T-helper 1 cell treated with Interleukin-12 subunit alpha and Interleukin-12 subunit beta and Interleukin-4 antibody, amounts not matched to agents 30 ng/mL and 1 ng/mL, for 36 hours (primary cell): ENCODE data around the gene OTOR. TPM values are rescaled to one million over a fixed set of nuclear protein-coding genes. Genes with fewer than 3 reads are reported as not detected.

Experiments used
- intact Hi-C: fragments of 100-400 bp; cut with micrococcal nuclease; formaldehyde crosslinking; loops from one replicate; pipeline ENCODE4 v1.15.1; 2024
- total RNA-seq: library from RNA; stranded (reverse); gene quantifications from 2 replicates; pipeline ENCODE4 v1.2.3, GENCODE V29; 2022

The OTOR gene, protein sequence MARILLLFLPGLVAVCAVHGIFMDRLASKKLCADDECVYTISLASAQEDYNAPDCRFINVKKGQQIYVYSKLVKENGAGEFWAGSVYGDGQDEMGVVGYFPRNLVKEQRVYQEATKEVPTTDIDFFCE
- not detected in 2 replicates for total RNA-seq

DNA sequence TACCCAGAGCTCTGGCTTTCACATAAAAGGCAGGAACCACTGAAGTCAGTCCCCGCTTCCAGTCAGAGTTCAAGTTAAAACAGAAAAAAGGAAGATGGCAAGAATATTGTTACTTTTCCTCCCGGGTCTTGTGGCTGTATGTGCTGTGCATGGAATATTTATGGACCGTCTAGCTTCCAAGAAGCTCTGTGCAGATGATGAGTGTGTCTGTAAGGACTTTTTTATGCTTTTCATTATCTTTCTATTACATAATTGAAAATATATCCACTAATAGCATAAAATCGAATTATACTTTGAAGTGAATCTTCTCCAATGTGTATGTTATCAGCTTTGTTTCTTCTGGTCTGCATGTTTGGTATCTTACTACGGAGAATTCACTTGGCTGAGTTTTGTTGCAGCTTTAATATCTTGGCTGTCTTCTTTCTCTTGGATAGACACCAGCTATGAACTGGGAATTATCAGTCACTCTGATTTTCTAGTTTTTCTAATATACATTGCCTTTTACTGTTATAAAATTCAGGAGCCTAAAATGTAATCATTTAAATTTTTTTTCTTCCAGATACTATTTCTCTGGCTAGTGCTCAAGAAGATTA, at the start of gene OTOR:
Gene OTOR, plus strand, starts transcription at position 51 of the 593 bp plus-strand sequence. Its CDS starts 44 bp downstream, at position 95.
- intact Hi-C loops, result no loop called here

DNA sequence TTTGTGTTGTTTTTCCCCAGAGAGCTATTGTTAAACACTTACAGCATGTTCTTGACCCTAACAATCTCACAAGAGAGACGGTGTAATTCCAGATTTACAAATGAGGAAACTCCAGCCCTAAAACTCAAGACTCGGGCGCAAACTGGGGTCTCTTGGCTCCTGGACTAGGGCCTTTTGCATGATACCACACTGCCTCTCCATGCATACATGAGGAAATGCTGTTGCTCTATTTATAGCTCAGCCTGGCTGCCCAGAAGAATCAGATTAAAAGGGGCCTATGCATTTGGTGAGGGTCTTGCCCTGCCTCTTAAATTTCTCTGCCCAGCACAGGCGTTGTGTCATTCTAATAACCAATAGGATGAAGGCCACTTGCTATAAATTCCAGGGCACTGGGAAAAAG, 48.9 kb upstream of the OTOR start:
- intact Hi-C loops, result no loop called here

DNA sequence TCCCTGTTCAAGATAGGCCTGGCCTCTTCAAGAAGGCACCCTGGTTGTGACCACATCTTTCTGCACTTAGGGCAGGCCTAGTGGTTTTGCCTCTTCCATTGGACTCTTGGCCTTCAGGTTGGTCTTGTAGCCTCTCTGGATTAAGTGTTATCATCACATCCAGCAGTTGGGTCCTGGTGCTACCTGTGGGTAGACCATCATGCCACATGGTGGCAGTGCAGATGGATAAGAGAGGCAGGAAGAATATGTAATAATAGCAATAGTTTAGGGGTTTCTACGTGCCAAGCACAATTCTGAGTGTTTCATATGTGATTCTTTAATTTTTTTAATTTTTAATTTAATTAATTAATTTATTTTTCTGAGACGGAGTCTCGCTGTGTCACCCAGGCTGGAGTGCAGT, 46.9 kb upstream of the OTOR start:
- intact Hi-C loops, result loop anchor here (1.0 kb wide), 2 partner anchors 60 to 120 kb away; no protein-coding TSS in a partner anchor

DNA sequence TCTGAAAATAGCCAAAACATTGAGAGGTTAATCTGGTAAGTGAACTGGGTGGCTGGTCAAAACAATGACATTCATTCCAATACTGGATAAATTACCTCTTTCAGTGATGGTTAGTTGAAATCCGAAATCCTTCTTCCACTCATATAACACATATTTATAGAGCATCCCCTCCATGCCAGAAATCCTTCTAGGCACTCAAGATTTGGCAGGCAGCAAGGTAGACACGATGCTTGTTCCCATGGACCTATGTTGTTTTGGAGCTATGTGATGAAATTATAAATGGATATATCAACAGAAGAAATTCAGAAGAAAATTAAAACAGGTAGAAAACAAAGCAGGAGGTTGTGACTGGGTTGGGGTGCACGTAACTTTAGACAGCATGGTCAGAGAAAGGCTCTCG, 44.6 kb upstream of the OTOR start:
- intact Hi-C loops, result no loop called here

DNA sequence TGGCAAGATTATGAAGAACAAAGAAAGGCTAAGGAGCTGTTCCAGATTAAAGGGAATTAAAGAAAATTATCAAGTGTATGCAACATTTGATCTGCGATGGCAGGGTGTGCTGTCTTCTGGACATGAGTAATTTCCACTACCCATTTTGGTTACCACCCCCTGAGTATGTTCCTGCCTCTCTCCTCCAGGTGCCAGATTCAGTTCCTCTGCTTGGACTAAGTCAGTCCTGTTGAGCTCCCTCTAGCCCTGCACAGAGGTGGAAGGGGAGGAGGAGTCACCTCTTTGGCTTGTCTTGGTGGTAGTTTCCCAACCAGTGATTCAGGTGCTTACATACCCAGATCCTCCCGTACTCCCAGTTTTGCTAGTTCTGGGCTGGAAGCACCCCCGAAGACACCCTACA, 40.5 kb upstream of the OTOR start:
- intact Hi-C loops, result no loop called here

DNA sequence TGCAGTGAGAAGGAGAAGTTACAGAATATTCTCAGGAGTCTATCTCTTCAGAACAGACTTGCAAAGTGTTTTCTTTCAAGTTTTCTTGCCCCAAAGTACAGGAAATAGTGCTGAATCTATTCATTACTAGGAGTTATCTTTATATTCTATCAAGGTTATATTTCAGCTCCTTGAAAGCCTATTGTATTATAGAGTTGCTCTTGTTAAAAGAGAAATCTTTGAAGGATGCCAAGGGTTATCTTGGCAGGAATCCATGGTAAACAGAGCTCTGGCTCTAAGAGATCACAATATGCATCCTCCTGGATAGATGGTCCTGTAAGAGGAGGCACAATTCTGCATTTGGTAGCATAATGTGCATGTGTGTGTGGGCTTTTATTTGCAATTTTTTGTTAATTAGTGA, 39.6 kb upstream of the OTOR start:
- intact Hi-C loops, result loop anchor here (1.0 kb wide), 2 partner anchors 22 to 133 kb away; partner anchors contain the start of gene SNRPB2

DNA sequence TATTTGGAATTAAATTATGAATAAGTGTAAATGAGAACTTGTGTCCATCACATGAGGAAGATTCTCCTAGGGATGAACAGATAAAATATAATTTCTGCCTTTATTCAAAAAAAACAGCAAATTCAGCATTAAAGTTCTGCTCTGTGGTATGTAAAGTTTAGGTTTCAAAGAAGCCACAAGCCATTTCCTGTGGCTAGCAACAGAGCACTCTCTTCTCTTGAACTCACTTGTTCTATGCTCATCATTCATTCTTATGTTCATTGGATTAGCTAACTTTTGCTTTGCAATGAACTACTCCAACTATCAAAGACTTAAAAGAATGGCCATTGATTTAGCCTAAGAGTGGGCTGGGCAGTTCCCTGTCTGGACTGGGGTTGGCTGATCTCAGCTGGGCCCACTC, 39.1 kb upstream of the OTOR start:
- intact Hi-C loops, result loop anchor here (1.0 kb wide), 2 partner anchors 21 to 134 kb away; partner anchors contain the start of gene SNRPB2

DNA sequence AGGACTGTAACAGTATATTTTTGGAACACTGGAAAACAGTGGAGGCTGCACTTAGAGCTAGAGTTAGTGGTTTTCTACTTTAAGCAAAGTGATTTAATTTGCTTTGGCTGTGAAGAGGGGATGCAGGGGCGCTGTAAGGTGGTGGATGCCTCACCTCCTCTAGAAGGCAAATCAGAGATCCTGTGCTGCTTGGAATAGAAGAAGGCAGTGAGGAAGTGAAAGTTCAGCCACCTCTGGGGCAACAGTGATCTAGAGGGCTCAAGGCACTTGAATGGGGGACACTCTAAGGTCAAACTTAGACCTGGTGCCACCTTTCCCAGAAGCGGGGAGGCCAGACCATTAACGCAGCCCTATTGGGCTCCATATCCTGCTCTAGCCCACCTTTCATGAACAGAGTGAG, 37.4 kb upstream of the OTOR start:
- intact Hi-C loops, result no loop called here

DNA sequence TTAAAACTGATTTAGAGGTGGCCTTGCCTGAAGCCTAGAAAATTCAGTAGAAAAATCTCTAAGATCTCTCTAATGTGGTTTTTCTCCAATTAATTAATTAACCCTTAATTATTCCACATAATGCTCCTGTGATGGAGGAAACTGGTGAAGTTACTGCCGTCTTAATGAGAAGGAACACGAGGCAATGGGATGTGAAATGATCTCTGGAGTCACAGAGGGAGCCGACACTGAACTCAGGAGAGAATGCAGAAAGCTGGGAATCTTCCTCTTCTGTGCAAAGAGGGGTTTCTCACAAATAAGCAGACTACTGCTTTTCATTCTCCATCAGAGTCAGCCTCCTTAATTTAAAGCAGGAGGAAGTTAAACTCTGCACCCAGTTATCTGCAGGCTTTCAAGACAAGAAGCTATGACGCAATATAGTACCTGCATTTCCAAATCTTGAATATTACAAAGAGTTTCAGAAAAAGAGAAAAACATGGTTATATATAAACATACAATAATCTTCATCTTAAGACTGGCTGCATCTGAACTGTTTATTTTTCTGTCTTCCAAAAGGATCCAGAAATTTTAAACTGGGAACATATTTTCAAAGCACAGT, 36.4 kb upstream of the OTOR start:
- intact Hi-C loops, result no loop called here

DNA sequence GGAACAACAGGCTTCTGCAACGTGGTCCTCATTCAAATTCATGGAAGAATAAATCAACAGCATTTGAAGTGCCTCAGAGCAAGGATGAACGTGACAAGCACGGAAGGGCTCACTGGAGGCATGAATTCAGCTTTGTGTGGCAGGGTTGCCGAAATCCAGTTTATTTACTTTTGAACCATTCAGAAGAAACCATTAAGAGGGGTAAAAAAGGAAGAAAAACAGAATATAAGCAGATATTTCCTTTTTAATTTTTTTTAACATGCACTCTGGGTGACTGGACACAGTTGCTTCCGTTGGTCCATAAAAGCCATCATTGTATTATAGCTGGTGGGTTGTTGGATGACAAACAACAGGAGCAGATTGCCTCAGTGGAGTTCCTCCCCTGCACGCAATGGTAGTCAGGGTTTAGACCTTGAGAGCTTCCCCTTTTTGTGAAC, 35.6 kb upstream of the OTOR start:
- intact Hi-C loops, result no loop called here

DNA sequence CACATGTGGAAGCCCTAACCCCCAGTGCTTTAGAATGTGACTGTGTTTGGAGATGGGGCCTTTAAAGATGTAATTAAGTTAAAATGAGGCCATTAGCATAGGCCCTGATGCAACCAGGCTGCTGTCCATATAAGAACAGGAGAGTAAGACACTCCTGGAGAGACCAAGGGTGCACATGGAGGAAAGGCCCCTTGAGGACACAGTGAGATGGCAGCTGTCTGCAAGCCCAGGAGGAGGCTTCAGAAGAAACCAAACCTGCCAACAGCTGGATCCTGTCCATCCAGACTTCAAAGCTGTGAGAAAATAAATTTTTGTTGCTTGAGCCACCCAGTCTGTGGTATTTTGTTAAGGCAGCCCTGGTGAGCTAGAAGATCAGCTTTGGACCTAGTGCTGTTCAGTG, 35.1 kb upstream of the OTOR start:
- intact Hi-C loops, result no loop called here

DNA sequence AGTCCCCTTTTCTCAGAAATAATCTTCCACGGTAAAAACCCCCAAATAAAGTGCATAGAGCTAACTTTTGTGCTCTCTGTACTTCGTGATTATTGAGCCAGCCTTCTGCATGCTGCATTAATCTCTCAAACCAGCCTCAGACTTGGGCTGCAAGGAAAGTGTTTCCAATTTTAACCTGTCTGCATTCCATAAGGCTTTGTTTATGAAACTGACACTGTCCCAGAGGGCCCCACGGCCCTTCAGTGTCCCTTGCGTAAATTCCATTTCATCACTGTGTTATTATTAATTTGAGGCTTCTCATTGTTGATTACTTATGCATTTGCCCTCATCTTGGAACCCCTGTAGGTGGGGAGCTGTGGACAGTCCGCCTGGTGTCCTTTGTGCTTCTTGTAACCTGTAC, 33.9 kb upstream of the OTOR start:
- intact Hi-C loops, result no loop called here

DNA sequence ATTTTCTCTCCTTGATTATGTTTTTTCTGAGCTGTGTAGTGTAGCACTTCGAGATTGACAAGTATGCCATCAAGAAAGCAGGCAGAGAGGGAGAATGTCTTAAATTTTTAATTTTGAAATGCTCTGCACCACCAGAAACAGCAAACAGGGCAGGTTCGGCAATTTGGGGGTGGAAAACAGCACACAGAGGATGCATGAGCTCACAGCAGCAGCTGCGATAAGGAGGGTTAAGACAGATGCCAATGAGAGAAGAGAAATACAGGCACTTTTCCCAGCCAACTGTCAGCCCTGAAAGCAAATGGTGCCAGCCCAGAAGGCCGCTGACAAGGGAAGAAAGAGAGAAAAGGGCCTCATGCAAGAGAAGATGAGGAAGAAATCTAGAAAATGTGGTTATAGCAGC, 33.4 kb upstream of the OTOR start:
- intact Hi-C loops, result no loop called here

DNA sequence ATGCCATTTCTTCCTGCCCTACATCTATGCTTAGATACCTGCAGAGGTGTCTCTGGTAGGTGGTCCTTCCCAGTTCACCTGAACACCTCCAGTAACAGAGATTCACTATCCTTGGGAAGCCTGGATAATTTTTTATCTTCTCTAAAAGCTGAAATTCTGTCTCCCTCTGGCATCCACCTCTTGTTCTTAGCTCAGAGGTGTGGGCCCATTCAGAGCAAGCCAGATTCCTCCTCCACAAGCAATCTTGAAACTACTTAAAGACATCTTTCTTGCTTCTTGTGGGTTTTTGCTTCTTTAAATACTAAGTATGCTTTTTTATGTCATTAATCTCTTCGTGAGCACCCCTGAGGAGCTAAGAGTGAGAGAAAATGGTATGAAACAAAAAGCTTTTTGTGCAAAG, 28.7 kb upstream of the OTOR start:
- intact Hi-C loops, result no loop called here

DNA sequence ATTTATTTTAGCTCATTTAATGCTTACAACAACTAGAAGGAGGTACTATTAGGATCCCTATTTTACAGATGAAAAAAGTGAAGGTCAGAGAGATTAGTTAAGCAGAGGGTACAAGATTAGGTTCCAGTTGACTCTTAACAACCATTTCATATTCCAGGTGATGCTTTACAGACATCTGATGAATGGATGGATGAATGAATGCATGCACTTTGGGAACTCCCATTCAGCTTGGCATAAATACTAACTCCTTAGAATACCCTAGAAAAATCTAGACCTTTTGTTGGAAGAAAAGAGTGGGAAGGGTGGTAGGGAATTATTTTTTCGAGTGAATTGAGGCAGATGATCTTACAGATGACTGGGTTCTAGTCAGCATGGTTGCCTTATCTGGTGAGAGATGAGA, 19.1 kb upstream of the OTOR start:
- intact Hi-C loops, result loop anchor here (1.0 kb wide), 1 partner anchor 156 kb away; the partner anchor contains the start of gene KIF16B

DNA sequence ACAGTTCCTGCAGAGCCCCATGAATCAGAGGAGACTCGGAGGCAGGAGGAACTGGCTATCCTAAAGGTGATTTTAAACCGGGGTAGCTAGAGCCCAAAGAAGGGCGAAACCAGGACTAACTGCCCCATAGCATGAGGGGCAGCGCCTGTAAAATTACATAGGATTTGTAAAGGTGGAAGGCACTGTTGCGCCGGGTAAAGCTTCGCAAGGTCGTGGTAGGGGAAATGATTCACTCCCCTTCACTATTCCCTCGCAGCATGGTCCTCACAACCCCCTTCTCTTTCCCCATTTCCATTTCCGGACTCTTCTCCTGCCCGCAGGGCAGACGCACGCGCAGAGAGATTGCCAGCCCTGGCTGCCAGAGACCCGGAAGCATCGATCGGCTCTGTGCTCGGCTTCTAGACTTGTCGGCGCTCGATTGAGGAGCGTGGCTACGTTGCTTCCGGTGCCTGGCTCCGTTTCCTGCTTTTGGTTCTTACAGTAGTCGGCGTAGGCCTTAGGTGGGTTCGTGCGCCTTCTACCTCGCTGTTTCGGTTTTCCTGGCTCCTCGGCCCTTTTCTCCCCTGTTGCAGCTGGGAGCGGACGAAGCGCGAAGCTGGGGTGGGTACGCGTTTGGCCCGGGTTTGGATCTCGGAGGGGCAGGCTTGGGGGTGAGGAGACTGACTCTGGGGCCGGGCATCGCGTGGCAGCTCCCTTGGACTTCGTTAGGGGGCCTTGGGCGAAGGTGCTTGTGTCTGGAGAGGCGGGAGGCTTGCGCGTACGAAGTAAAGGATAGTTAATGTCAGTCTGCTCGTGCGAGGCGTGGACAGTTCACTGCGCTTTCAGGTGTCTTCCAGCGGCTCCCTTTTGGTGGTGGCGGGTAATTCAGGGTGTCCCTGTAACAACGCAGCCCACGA, 18.3 kb upstream of the OTOR start, which contains the start of gene SNRPB2:
Gene SNRPB2, plus strand, starts transcription at position 462 of the 896 bp plus-strand sequence. CDS start 1,677 bp downstream, outside the sequence.
- intact Hi-C loops, result loop anchor here (1.0 to 5.0 kb wide), 9 partner anchors 21 to 1857 kb away; partner anchors contain the start of genes DTD1, KIF16B, RRBP1 and SEC23B

DNA sequence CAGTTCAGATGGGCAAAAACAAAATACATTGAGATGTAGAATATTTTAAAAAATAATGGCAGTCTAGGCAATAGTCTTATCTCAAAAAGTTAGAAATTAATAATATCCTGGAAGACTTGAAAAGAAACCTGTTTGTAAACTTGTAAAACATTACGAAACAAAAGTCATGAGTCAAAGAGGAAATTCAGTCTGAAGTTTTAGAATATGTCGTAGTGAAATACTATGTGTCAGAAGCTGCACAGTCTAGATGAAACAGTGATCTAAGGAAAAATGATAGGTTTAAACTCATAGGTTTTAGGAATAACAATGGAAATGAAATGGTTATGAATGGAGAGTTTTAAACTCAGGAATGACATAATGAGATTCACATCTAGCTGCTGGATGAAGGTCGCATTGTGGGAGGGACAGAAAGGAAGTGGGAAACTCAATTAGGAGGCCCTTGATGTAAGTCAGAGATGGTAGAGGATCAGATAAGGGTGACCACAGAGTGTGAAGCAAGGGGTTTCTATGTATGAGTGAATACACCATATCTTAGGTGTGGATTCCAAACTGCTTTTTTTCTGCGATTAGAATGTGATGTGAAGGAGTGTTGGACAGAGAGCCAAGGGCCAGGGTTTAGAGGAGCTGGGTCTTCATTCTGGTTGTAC, 15.5 kb upstream of the OTOR start:
- intact Hi-C loops, result loop anchor here (2.0 to 5.0 kb wide), 3 partner anchors 28 to 1855 kb away; partner anchors contain the start of gene DTD1

DNA sequence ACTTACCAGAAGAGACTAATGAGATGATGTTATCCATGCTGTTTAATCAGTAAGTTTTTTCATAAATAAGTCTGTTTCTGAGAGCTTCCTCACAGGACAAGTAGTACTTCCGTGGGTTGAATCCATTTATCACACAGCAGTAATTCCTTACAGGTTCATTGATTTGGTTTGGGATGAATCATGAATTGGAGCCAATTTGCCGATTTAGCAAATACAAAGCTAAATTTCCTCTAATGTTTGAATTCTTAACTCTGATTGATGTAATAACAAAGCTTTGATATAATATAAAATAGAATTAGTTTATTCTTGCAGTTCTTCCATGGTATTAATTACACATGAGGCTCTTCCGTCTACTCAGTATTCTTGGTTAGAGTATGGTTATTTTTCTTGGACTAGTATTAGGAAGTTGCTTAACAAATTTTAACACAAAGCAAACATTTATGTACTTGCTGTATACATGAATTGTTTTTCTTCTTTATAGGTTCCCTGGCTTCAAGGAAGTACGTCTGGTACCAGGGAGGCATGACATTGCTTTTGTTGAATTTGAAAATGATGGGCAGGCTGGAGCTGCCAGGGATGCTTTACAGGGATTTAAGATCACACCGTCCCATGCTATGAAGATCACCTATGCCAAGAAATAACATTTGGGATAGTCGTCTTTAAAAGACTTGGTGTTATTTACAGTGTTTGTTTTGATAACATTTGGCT, 7.6 kb upstream of the OTOR start:
- intact Hi-C loops, result no loop called here

DNA sequence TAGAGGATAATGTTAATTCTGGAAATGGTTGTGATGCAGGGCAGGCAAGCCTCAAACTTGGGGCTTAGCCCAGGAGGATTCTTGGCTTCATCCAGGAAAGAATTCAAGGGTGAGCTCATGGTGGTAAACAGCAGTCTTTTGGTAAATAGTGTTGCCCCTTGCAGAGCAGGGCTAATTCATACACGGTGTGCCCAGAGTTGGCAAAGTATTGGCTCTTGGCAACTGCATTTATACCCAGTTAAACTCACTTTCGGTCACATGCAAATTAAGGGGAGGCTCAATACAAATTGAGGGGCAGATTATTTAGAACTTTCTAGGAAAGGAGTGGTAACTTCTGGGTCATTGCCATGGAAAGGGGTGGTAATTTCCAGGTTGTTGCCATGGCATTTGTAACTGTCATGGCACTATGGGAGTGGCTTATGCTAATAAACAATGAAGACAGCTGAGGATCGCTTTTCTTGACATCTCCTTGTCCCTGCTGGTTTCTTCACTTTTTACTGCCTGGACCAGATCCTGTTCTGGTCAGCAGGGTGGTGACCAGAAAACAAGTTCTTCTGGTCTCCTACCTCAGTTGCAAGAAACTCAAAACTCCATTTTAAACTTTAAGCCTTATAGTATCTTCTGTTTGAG, 3.9 kb upstream of the OTOR start:
- intact Hi-C loops, result no loop called here

DNA sequence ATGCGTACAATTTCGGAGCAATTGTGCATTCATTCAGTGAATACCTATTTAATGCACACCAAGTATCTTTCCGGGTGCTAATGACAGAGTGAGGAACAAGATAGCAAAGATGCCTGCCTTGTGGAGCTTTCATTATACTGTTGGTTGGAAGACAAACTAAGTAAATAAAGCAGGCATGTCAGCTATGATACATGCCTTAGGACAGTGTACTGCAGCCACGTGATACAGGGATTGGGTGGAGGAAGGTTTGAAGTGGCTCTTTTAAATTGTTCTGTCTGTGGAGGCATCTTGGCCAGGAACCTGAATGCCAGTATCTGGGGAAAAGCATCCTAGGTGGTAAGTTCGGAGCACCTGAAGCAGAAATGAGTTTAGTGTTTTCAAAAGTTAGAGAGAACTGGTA, 3.0 kb upstream of the OTOR start:
- intact Hi-C loops, result no loop called here
